NCI-H1048 (cell line): ENCODE results near the gene USP28.
"Not testable (repeated sequence)": the region's sequence is repeated elsewhere in the genome, so short reads cannot be mapped to it uniquely, and the experiment has no call there.

ENCODE experiments used
- DNase-seq: peaks from one replicate; lab custom pipeline; 2025; lab: John Stamatoyannopoulos, UW

Gene USP28

GRCh38 chr11:113773416-113774173 is 101.8 kb downstream of the USP28 start, which contains the start of gene ZW10:
Gene ZW10 (minus strand): TSS chr11:113773692. CDS start chr11:113773666, 26 bp downstream.
- peak; percentile 92 for DNase-seq

DNA sequence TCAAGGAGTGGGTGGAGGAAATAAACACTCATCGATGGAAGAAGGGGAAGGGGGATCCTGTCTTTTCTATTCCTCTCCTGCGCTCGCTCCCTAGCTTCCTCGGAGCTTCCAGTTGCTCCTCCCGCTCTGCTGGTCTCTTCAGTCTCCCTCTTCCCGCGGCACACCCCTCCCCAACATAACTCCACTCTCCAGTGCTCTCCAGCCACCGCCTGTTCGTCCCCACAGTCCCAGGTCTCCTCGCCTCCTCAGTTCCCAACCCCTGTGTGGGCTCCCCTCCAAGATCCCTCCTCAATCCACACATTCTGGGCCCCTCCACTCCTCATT is 102.3 kb downstream of the USP28 start:
- no peak for DNase-seq

- DNase-seq, result no peak
These were observed 103.4 kb downstream of the USP28 start for GRCh38 chr11:113771964-113772363.

- no peak for DNase-seq
These were observed 110.7 kb downstream of the USP28 start for GRCh38 chr11:113764527-113765219.

- DNase-seq, result not testable (repeated sequence)
These were observed 112.3 kb downstream of the USP28 start for GRCh38 chr11:113763040-113763439.

- no peak for DNase-seq
These were observed 115.1 kb downstream of the USP28 start for GRCh38 chr11:113760241-113760640.

GRCh38 chr11:113752932-113753331 is 122.4 kb downstream of the USP28 start:
- no peak for DNase-seq
